ENCODE data around the gene CRYGC.

DNA sequence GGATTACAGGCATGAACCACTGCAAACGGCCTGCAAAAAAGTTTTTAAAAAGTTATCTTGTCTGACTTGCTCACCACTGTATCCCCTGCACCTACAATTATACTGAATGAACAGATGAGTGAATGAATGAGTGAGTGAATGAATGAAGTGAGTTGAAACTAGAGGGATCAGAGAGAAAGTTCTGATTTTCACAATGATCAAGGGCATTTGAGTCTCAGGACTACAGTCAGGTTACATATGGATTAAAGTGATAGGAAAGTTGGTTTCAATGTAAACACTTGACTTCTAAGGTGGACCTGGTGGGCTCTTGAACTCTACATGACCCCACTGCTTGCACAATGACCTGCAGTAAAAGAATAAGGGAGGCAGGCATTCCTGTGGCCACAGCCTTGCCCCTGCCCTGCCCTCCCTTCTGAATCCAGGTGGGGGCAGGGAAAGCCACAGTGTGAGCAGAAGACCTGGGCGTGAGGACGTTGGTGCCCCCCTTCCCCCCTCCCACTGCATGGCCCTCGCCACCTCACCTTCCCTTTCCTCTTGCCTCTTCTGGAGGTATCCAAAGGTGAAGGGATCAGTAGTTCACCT is 49.5 kb upstream of the CRYGC start:
- TF ChIP-seq, protein P1, sequence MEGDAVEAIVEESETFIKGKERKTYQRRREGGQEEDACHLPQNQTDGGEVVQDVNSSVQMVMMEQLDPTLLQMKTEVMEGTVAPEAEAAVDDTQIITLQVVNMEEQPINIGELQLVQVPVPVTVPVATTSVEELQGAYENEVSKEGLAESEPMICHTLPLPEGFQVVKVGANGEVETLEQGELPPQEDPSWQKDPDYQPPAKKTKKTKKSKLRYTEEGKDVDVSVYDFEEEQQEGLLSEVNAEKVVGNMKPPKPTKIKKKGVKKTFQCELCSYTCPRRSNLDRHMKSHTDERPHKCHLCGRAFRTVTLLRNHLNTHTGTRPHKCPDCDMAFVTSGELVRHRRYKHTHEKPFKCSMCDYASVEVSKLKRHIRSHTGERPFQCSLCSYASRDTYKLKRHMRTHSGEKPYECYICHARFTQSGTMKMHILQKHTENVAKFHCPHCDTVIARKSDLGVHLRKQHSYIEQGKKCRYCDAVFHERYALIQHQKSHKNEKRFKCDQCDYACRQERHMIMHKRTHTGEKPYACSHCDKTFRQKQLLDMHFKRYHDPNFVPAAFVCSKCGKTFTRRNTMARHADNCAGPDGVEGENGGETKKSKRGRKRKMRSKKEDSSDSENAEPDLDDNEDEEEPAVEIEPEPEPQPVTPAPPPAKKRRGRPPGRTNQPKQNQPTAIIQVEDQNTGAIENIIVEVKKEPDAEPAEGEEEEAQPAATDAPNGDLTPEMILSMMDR (IDR thresholded peaks at IDR 0.05) = no peak
- TF ChIP-seq EZH2 (IDR thresholded peaks at IDR 0.05) (no peak), EZH2phosphoT487 (IDR thresholded peaks at IDR 0.05) (no peak)

All from neural progenitor cell (in vitro differentiated cells).